ENCODE data around the gene RANBP9.

RANBP9 gene

GRCh38 chr6:13711733-13712598 is at the start of gene RANBP9:
TSS of gene RANBP9 (minus strand) at chr6:13711835. CDS start at chr6:13711505, 330 bp downstream.
- peak within 1 kb of the TSS; percentile 86 for H3K4me3 ChIP-seq (ENCODE audit: control insufficient read depth, low read depth, low read length)

GRCh38 chr6:13760307-13761304 is 49.0 kb upstream of the RANBP9 start:
- H3K4me3 ChIP-seq (ENCODE audit: control insufficient read depth, low read depth, low read length) = no peak overlapping the region
- peak; percentile 92 for DNase-seq (ENCODE audit: low read depth)
- no peak for TF ChIP-seq CTCF (conservative IDR thresholded peaks at IDR 0.05; ENCODE audit: control insufficient read depth, insufficient read depth, low read depth, low read length)

More at GRCh38 chr6:13711733-13712598, at the start of gene RANBP9:
- TF ChIP-seq CTCF (conservative IDR thresholded peaks at IDR 0.05; ENCODE audit: control insufficient read depth, insufficient read depth, low read depth, low read length) = no peak
- peak; percentile 83 for DNase-seq (ENCODE audit: low read depth)

GRCh38 chr6:13759025-13759424 is 47.4 kb upstream of the RANBP9 start:
- TF ChIP-seq CTCF (conservative IDR thresholded peaks at IDR 0.05; ENCODE audit: control insufficient read depth, insufficient read depth, low read depth, low read length) = no peak
- no peak for DNase-seq (ENCODE audit: low read depth)
- H3K4me3 ChIP-seq (ENCODE audit: control insufficient read depth, low read depth, low read length) = no peak overlapping the region

GRCh38 chr6:13754644-13755043 is 43.0 kb upstream of the RANBP9 start:
- H3K4me3 ChIP-seq (ENCODE audit: control insufficient read depth, low read depth, low read length) = no peak overlapping the region
- no peak for DNase-seq (ENCODE audit: low read depth)
- no peak for TF ChIP-seq CTCF (conservative IDR thresholded peaks at IDR 0.05; ENCODE audit: control insufficient read depth, insufficient read depth, low read depth, low read length)

GRCh38 chr6:13743736-13744127 is 32.1 kb upstream of the RANBP9 start:
- TF ChIP-seq CTCF (conservative IDR thresholded peaks at IDR 0.05; ENCODE audit: control insufficient read depth, insufficient read depth, low read depth, low read length) = no peak
- H3K4me3 ChIP-seq (ENCODE audit: control insufficient read depth, low read depth, low read length) = no peak overlapping the region
- no peak for DNase-seq (ENCODE audit: low read depth)

- no peak for TF ChIP-seq CTCF (conservative IDR thresholded peaks at IDR 0.05; ENCODE audit: control insufficient read depth, insufficient read depth, low read depth, low read length)
- no peak for DNase-seq (ENCODE audit: low read depth)
- no peak overlapping the region for H3K4me3 ChIP-seq (ENCODE audit: control insufficient read depth, low read depth, low read length)
Measured at GRCh38 chr6:13742961-13743735, 31.5 kb upstream of the RANBP9 start.

Measured in fibroblast of mammary gland (primary cell).